ENCODE measurements around the gene IL17D.
"Not testable (repeated sequence)": the region's sequence is repeated elsewhere in the genome, so short reads cannot be mapped to it uniquely, and the experiment has no call there.

IL17D gene

GRCh38 chr13:20719783-20720182, 16.3 kb downstream of the IL17D start:
- DNase-seq (ENCODE audit: low spot score): no peak

DNA sequence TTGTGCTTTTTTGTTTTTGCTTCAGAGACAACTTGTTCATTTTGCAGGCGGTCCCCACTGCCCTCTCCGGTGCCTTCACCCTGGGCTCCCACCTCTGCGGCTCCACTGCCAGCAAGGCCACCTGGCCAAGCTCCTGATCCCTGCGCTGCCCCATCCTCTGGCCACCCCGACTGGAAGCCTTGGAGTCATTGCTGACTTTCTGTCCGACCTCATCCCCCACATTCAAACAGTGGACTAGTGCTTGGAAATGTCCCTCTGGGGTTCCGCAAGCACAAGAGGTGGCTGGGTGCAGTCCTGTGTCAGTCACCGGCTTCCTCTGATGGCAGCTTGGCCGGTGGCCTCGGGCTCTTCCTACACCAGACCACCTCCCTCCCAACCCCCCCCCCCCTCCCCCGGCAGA, 17.0 kb downstream of the IL17D start:
- DNase-seq (ENCODE audit: low spot score): no peak

GRCh38 chr13:20721058-20721453, 17.6 kb downstream of the IL17D start:
- DNase-seq (ENCODE audit: low spot score): no peak

DNA sequence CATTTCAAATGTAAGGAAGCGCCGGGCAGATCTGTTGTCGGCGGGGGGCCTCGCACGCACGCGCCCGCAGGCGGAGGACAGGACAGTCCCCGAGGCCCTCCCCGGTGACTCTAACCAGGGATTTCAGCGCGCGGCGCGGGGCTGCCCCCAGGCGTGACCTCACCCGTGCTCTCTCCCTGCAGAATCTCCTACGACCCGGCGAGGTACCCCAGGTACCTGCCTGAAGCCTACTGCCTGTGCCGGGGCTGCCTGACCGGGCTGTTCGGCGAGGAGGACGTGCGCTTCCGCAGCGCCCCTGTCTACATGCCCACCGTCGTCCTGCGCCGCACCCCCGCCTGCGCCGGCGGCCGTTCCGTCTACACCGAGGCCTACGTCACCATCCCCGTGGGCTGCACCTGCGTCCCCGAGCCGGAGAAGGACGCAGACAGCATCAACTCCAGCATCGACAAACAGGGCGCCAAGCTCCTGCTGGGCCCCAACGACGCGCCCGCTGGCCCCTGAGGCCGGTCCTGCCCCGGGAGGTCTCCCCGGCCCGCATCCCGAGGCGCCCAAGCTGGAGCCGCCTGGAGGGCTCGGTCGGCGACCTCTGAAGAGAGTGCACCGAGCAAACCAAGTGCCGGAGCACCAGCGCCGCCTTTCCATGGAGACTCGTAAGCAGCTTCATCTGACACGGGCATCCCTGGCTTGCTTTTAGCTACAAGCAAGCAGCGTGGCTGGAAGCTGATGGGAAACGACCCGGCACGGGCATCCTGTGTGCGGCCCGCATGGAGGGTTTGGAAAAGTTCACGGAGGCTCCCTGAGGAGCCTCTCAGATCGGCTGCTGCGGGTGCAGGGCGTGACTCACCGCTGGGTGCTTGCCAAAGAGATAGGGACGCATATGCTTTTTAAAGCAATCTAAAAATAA, 18.2 kb downstream of the IL17D start:
- no peak for DNase-seq (ENCODE audit: low spot score)

DNA sequence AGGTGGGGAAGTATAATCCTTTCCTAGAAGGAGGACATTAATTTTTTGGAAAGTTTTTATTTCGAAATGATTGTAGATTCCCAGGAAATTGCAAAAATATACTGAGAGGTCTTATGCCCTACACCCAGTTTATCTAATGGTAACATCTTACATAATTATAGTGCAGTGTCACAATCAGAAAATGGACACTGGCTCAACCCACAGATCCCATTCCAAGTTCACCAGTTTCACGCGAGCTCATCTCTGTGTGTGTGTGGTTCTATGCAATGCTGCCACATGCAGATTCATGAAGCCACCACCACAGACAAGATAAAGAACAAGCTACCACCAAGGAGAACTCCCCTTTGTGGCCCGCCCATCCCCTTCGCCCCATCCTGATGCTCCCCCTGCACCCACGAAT, 24.4 kb downstream of the IL17D start:
- no peak for DNase-seq (ENCODE audit: low spot score)

- DNase-seq (ENCODE audit: low spot score): no peak
Measured at GRCh38 chr13:20728579-20729311, 25.2 kb downstream of the IL17D start.

DNA sequence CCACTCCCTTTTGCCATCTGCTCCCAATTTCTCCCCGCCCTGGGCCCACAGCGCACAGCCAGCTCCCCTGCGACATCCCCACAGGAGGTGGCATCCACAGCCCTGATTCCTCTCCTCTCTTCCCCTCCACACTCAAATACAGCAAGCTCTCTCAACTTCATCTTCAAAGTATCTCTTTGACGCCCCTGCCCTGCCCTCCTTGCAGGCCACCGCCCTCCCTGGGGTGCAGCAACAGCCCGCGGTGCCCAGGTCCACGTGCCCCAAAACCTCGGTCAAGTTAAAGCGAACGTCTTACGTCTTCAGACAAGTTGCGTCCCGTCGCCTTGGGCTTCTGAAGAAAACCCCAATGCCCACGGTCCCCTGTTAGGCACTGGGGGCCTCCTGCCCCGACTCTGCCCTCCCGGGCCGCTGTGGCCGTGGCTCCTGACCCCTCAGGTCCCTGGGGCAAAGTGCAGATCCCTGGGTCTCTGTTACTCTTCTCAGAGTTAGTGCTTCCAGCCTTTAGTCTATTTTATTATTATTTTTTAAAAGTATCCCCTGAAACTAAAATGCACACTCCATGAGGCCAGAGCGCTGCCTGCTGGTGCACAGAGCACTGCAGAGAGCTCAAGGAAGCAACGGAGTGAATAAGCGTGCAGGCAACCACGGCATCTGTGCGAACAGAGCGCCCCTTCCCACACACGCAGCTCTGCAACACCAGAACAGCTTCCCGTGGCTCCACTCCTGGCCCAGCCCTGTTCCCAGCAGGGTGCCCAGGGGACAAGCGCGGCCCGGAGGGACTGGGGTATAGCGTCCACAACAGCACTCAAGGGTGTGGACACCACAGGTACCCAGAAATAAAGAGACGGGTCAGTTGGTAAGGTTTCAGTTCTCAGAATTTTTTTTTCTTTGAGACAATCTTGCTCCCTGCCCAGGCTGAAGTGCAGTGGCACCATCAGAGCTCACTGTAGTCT, 26.4 kb downstream of the IL17D start:
- DNase-seq (ENCODE audit: low spot score): no peak

DNA sequence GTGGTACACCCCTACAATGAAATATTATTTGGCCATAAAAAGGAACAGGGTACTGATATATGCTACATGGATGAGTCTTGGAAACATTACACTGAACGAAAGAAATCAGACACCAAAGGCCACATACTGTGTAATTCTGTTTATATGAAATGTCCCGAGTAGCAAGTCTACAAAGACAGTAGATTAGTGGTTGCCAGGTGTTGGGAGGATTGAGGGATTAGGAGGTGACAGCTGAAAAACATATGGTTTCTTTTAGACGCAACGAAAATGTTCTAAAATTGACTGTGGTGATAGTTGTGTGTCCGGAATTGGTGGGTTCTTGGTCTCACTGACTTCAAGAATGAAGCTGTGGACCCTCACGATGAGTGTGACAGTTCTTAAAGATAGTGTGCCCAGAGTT, 35.1 kb downstream of the IL17D start:
- no peak for DNase-seq (ENCODE audit: low spot score)

- no peak for DNase-seq (ENCODE audit: low spot score)
Measured at GRCh38 chr13:20740021-20740420, 36.5 kb downstream of the IL17D start.

DNA sequence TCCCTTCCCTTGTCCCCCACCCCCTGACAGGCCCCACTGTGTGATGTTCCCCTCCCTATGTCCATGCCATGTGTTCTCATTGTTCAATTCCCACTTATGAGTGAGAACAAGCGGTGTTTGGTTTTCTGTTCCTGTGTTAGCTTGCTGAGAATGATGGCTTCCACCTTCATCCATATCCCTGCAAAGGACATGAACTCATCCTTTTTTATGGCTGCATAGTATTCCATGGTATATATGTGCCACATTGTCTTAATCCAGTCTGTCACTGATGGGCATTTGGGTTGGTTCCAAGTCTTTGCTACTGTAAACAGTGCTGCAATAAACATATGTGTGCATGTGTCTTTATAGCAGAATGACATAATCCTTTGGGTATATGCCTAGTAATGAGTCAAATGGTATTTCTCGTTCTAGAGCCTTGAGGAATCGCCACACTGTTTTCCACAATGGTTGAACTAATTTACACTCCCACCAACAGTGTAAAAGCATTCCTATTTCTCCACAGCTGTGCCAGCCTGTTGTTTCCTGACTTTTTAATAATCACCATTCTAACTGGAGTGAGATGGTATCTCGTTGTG, 40.4 kb downstream of the IL17D start:
- DNase-seq (ENCODE audit: low spot score): not testable (repeated sequence)

GRCh38 chr13:20749377-20749776, 45.9 kb downstream of the IL17D start:
- DNase-seq (ENCODE audit: low spot score): no peak

DNA sequence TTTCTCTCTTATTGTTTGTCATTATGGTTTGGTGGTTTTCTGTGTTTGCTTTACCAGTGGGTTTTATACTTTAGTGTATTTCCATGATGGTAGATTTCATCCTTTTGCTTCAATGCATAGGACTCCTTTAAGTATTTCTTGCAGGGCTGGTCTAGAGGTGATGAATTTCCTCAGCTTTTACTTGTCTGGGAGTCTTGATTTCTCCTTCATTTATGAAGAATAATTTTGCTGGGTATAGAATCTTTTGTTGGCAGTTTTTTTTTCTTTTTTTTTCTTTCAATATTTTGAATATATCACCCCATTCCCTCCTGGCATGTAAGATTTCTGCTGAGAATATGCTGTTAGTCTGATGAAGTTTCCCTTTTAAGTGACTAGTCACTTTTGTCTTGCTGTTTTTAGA, 50.5 kb downstream of the IL17D start:
- no peak for DNase-seq (ENCODE audit: low spot score)

DNA sequence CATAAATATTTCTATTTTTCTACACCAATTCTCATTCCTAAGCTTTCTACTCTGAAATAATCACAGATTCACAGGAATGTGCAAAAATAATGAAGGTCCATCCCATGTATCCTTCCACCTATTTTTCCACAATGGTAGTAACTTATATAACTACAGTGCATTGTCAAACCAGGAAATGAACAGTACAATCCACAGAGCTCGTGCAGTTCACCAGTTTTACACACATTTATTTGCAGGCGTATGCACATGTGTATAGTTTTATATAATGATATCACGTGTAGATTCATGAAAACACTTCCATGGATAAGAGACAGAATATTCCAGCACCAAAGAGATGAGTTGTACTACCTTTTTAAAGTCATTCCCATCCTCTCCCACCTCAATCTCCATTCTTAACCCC, 57.4 kb downstream of the IL17D start:
- DNase-seq (ENCODE audit: low spot score): no peak

- no peak for DNase-seq (ENCODE audit: low spot score)
Measured at GRCh38 chr13:20767309-20767943, 63.9 kb downstream of the IL17D start.

DNA sequence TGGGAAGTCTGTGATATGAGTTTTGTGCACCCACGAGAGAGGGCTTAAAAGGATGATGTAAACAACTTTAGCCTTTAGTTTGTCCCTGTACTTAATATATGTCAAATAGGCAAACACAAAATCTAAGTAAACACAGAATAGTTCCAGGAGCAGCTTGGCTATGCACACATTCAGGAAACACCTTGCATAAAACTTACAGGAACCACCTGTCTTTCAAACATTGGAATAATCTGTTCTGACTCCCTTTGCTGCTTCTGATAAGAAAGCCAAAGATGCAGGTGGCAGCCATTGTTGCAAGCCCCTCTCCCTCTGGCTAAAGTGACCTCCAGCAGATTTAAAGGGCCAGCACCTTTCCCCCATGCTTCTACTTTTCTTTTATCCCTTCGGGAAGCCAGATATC, 65.6 kb downstream of the IL17D start:
- DNase-seq (ENCODE audit: low spot score): no peak

DNA sequence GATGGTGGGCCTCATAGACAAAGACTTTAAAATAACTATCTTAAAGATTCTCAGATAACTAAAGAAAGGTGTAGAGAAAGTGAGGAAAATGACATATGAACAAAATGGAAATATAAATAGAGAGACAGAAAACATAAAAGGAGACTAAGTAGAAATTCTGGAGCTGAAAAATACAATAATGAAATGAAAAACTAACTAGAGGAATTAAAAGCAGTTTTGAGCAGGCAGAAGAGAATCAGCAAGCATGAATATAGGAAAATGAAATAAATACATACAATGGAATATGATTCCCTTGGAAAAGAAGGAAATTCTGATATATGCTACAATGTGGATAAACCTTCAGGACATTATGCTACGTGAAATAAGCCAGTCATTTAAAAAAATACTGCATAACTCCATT, 66.3 kb downstream of the IL17D start:
- no peak for DNase-seq (ENCODE audit: low spot score)

Measured in activated CD4-positive, alpha-beta T cell treated with anti-CD3 and anti-CD28 coated beads, Interleukin-2, Interleukin-4, amounts not matched to agents 100 ng/mL and 50 ng/mL, durations not matched to agents 16 hours and 8 hours (primary cell).